ENCODE measurements around the gene ACSS3. TPM values are rescaled to one million over a fixed set of nuclear protein-coding genes. Genes with fewer than 3 reads are reported as not detected.

ACSS3 gene
- total and polyA plus RNA-seq, 2 of the 8 experiments (the other 6 are each of a cell fraction or from before 2014, with no cell fraction given), result 14.4 to 24.0 TPM

- Histone ChIP-seq H2BK5ac (ENCODE audit: low read depth, low read length) (no peak overlapping the region), H3K4me2 (ENCODE audit: insufficient read depth in 1 of 2, low read depth in 2 of 2, low read length in 2 of 2) (no peak overlapping the region), H3K4me1 (replicated peaks in 1 of 4; ENCODE audit: control insufficient read depth in 3 of 4, insufficient read depth in 4 of 4, low read length in 3 of 4) (no peaks in the 10 kb centered on the region), H3K9ac (replicated peaks in 1 of 4; ENCODE audit: extremely low read depth in 1 of 4, low read depth in 3 of 4, low read length in 3 of 4) (no peak overlapping the region), H3K14ac (ENCODE audit: insufficient read length) (no peak overlapping the region), H4K20me1 (replicated peaks in 1 of 2; ENCODE audit: control insufficient read depth in 1 of 2, insufficient read depth in 2 of 2, low read length in 2 of 2) (no peaks in the 10 kb centered on the region), H3K9me3 (ENCODE audit: insufficient read depth in 2 of 2, low read depth in 1 of 2, low read length in 1 of 2) (no peaks in the 10 kb centered on the region), H2AFZ (ENCODE audit: low read length) (0 out of 2 replicates have a peak overlapping the region, but pooled peaks have one; percentile 42), H4K8ac (ENCODE audit: extremely low read depth, insufficient read depth, low read length) (no peak overlapping the region), H3K36me3 (ENCODE audit: control insufficient read depth in 2 of 4, insufficient read depth in 4 of 4, low read length in 3 of 4) (no peaks in the 10 kb centered on the region), H3K23me2 (ENCODE audit: low read depth, low read length) (no peaks in the 10 kb centered on the region), H3K79me2 (ENCODE audit: control insufficient read depth in 1 of 2, insufficient read depth in 2 of 2, low read length in 2 of 2) (no peaks in the 10 kb centered on the region), H2BK12ac (ENCODE audit: low read depth, low read length) (no peak overlapping the region), H2BK20ac (ENCODE audit: low read length) (no peak overlapping the region), H4K91ac (replicated peaks; ENCODE audit: insufficient read length, low read length) (no peak overlapping the region), H2AK5ac (ENCODE audit: low read depth, low read length) (no peak overlapping the region), H3K23ac (ENCODE audit: insufficient read length) (no peak overlapping the region), H3K18ac (ENCODE audit: extremely low read depth, low read length) (no peak overlapping the region), H3K27me3 (replicated peaks in 1 of 4; ENCODE audit: control insufficient read depth in 3 of 4, extremely low read depth in 1 of 4, insufficient read depth in 3 of 4, low read length in 3 of 4) (no peaks in the 10 kb centered on the region), H2BK15ac (ENCODE audit: low read length) (no peak overlapping the region), H3K56ac (replicated peaks; ENCODE audit: insufficient read length, low read depth, low read length) (no peak overlapping the region), H3K4ac (replicated peaks; ENCODE audit: insufficient read length, low read depth, low read length) (no peak overlapping the region), H3K79me1 (ENCODE audit: low read depth, low read length) (no peaks in the 10 kb centered on the region), H2BK120ac (replicated peaks; ENCODE audit: low read depth, low read length) (no peak overlapping the region), H4K5ac (ENCODE audit: insufficient read length, low read depth, low read length) (no peak overlapping the region), H3K27ac (ENCODE audit: low read depth, low read length) (no peak overlapping the region), H3K4me3 (ENCODE audit: extremely low read depth in 1 of 4, insufficient read depth in 2 of 4, low read depth in 3 of 4, low read length in 4 of 4) (no peak overlapping the region)
- CTCF ChIA-PET (ENCODE audit: partially characterized antibody), result interaction anchor here (0.9 kb wide), 1 partner anchor 44 kb away, joined by 3 read pairs; no protein-coding TSS in a partner anchor
- DNase-seq (ENCODE audit: low read depth in 1 of 2, low spot score in 2 of 2) (no peak), FAIRE-seq (peak; percentile 55)
- POLR2A ChIA-PET (ENCODE audit: partially characterized antibody), result no interaction called here
- 67% methylated on average over 3 of the region's 3 CpGs; no CpG with 5 or more reads in 1 of the 2 experiments for WGBS, 2 experiments (ENCODE audit: extremely low coverage in 1 of 2, insufficient coverage in 1 of 2, insufficient read length in 1 of 2, insufficient replicate concordance in 2 of 2, low coverage in 1 of 2, low lambda C conversion rate in 2 of 2, missing lambda C conversion rate in 1 of 2)
- TF ChIP-seq CHD2 (IDR thresholded peaks at IDR 0.05; ENCODE audit: low read length) (no peak), KDM1A (IDR thresholded peaks at IDR 0.05; ENCODE audit: borderline replicate concordance, low read length) (peak; percentile 78; the same call in 1 of the 2 replicates), HDAC2 (IDR thresholded peaks at IDR 0.05; ENCODE audit: borderline replicate concordance in 1 of 2, low read depth in 2 of 2, low read length in 2 of 2) (0 out of 4 replicates have a peak, but pooled peaks of 1 of the 2 experiments have one; percentile 29)
These were observed 206.3 kb downstream of the ACSS3 start for GRCh38 chr12:81284137-81284536.

All from H1 (cell line).